Gastrocnemius medialis (tissue), 4 donors: ENCODE data around the gene TPSG1. TPM values are rescaled to one million over a fixed set of nuclear protein-coding genes. Genes with fewer than 3 reads are reported as not detected.
"Not testable (repeated sequence)": the region's sequence is repeated elsewhere in the genome, so short reads cannot be mapped to it uniquely, and the experiment has no call there.

Experiments used
- ATAC-seq, 2 donors: fragments of 150-250 bp; one replicate each; pipeline ENCODE4 v1.9.1; 2016
- DNase-seq, 2 donors: peaks; one replicate each; pipeline ENCODE4 v3.0.0-alpha.2; 2019
- H3K27ac ChIP-seq, 4 donors: fragments of 200-600 bp; sonication (generic); 1 replicate in 1 of 4; 2 replicates in 3 of 4; pipeline ENCODE4 v1.5.1; 2016 to 2018; ENCODE audit warnings: mild to moderate bottlenecking in 2 of 4, moderate library complexity in 1 of 4
- H3K27me3 ChIP-seq, 3 donors: fragments of 200-600 bp; sonication (generic) in 2 of 3; 1 replicate in 1 of 3; 2 replicates in 2 of 3; pipeline versions ENCODE4 v1.5.1 to v1.6.0; 2016 to 2019; ENCODE audit warnings: mild to moderate bottlenecking in 1 of 3, moderate library complexity in 1 of 3
- H3K36me3 ChIP-seq, 2 donors: fragments of 200-600 bp; sonication (generic) in 1 of 2; one replicate each; pipeline ENCODE4 v1.5.1; 2017 to 2018
- H3K4me1 ChIP-seq, 2 donors: fragments of 200-600 bp; sonication (generic) in 1 of 2; one replicate each; pipeline ENCODE4 v1.5.1; 2016 to 2017; ENCODE audit warnings: mild to moderate bottlenecking in 2 of 2
- H3K4me3 ChIP-seq, 4 donors: fragments of 200-600 bp; sonication (generic) in 3 of 4; 1 replicate in 1 of 4; 2 replicates in 3 of 4; pipeline ENCODE4 v1.5.1; 2016 to 2019; ENCODE audit warnings: mild to moderate bottlenecking in 2 of 4
- H3K9me3 ChIP-seq, 3 donors: fragments of 200-600 bp; sonication (generic) in 2 of 3; 1 replicate in 1 of 3; 2 replicates in 2 of 3; pipeline ENCODE4 v1.5.1; 2016 to 2019
- CTCF ChIP-seq, 5 experiments: fragments of 450-650 bp in 3 of 5; fragments of 200-600 bp in 2 of 5; sonication (generic) in 2 of 5; IDR thresholded peaks in 4 of 5; conservative IDR thresholded peaks in 1 of 5; 1 replicate in 4 of 5; 2 replicates in 1 of 5; pipeline ENCODE4 v1.5.1; 2016 to 2019; ENCODE audit warnings: antibody characterized with exemption in 5 of 5, mild to moderate bottlenecking in 3 of 5, moderate library complexity in 3 of 5
- POLR2A ChIP-seq, 2 donors: fragments of 450-650 bp; IDR thresholded peaks; one replicate each; pipeline ENCODE4 v1.6.1; 2017; ENCODE audit warnings: antibody characterized with exemption in 2 of 2, mild to moderate bottlenecking in 2 of 2, moderate library complexity in 2 of 2
- in situ Hi-C, 4 donors: fragments of 200-750 bp; cut with MboI; loops; one replicate each; pipeline versions ENCODE4 v1.15.0 to v1.8.0; 2017; ENCODE audit warnings: low sequenced_read_pairs in 4 of 4
- intact Hi-C: fragments of 100-400 bp; cut with DNase I; formaldehyde crosslinking; loops from one replicate; pipeline ENCODE4 v1.15.1; 2023; ENCODE audit warnings: low total_unique reads
- total RNA-seq, 4 donors: library from RNA; depleted of rRNA; stranded (reverse); fragments of >200 nt; gene quantifications; one replicate each; pipeline versions ENCODE4 v1.1.0 to v1.2.3, GENCODE V29; 2016

The TPSG1 gene
- total RNA-seq = under 1 TPM in 1 of 4 donors, not detected in 3; 0.29 TPM

GRCh38 chr16:1225051-1225451 is at the start of gene TPSG1:
TSS of gene TPSG1 (minus strand) at chr16:1225268. CDS start at chr16:1225252, 16 bp downstream.
- H3K4me3 ChIP-seq = no peak within 1 kb of the TSS
- DNase-seq (no peak), ATAC-seq (no peak)
- H3K27ac ChIP-seq = no peak within 1 kb of the TSS
- H3K9me3 ChIP-seq = no peaks in the 10 kb centered on the region
- H3K4me1 ChIP-seq = no peaks in the 10 kb centered on the region
- intact Hi-C loops = no loop called here
- in situ Hi-C loops = no loop called here
- H3K27me3 ChIP-seq = peaks cover 0 to 5% (median 0%) of the 10 kb centered on the region in 3 donors
- no peak for TF ChIP-seq CTCF (IDR thresholded peaks at IDR 0.05 in 4 of 5, conservative IDR thresholded peaks at IDR 0.05 in 1 of 5)
- no peak for TF ChIP-seq POLR2A (IDR thresholded peaks at IDR 0.05)
- no peaks in the 10 kb centered on the region for H3K36me3 ChIP-seq

GRCh38 chr16:1274767-1275166 is 49.7 kb upstream of the TPSG1 start:
- Histone ChIP-seq H3K27ac (no peak overlapping the region), H3K9me3 (no peaks in the 10 kb centered on the region), H3K4me1 (no peaks in the 10 kb centered on the region), H3K4me3 (no peak overlapping the region), H3K36me3 (no peaks in the 10 kb centered on the region), H3K27me3 (peaks cover 12 to 15% (median 13%) of the 10 kb centered on the region in 3 donors)
- in situ Hi-C loops = no loop called here
- TF ChIP-seq CTCF (IDR thresholded peaks at IDR 0.05 in 4 of 5, conservative IDR thresholded peaks at IDR 0.05 in 1 of 5) (no peak), POLR2A (IDR thresholded peaks at IDR 0.05) (no peak)
- DNase-seq = no peak
- no peak for ATAC-seq
- intact Hi-C loops = no loop called here

GRCh38 chr16:1273816-1274215 is 48.7 kb upstream of the TPSG1 start:
- no peaks in the 10 kb centered on the region for H3K4me1 ChIP-seq
- intact Hi-C loops (no loop called here), in situ Hi-C loops (no loop called here)
- DNase-seq (no peak), ATAC-seq (no peak)
- H3K27me3 ChIP-seq = peaks cover 8 to 15% (median 13%) of the 10 kb centered on the region in 3 donors
- H3K9me3 ChIP-seq = no peaks in the 10 kb centered on the region
- no peak overlapping the region for H3K27ac ChIP-seq
- H3K4me3 ChIP-seq = no peak overlapping the region
- H3K36me3 ChIP-seq = no peaks in the 10 kb centered on the region
- TF ChIP-seq POLR2A (IDR thresholded peaks at IDR 0.05) = no peak
- no peak for TF ChIP-seq CTCF (IDR thresholded peaks at IDR 0.05 in 4 of 5, conservative IDR thresholded peaks at IDR 0.05 in 1 of 5)

- Histone ChIP-seq H3K27me3 (peaks cover 8 to 13% (median 11%) of the 10 kb centered on the region in 3 donors), H3K4me1 (no peaks in the 10 kb centered on the region), H3K27ac (no peak overlapping the region), H3K36me3 (no peaks in the 10 kb centered on the region), H3K4me3 (no peak overlapping the region), H3K9me3 (no peaks in the 10 kb centered on the region)
- TF ChIP-seq CTCF (IDR thresholded peaks at IDR 0.05 in 4 of 5, conservative IDR thresholded peaks at IDR 0.05 in 1 of 5) = no peak
- no peak for TF ChIP-seq POLR2A (IDR thresholded peaks at IDR 0.05)
- ATAC-seq = no peak
- intact Hi-C loops (no loop called here), in situ Hi-C loops (no loop called here)
- no peak for DNase-seq
Observed at GRCh38 chr16:1272453-1273198, 47.6 kb upstream of the TPSG1 start.

- in situ Hi-C loops, H3K27ac ChIP-seq, H3K4me1 ChIP-seq, H3K36me3 ChIP-seq, H3K9me3 ChIP-seq, intact Hi-C loops, H3K4me3 ChIP-seq: not testable (repeated sequence)
- peak in 1 of 2 donors; percentile 36 for ATAC-seq
- peak in 1 of 2 donors; percentile 41 for DNase-seq
- H3K27me3 ChIP-seq = peaks cover 8 to 11% (median 9%) of the 10 kb centered on the region in 3 donors
Observed at GRCh38 chr16:1271724-1272413, 46.8 kb upstream of the TPSG1 start.
